NCI-H510A treated with DMSO at 0.1 percent for 48 hours (cell line): ENCODE measurements around the gene FILIP1L.
A peak's percentile ranks its signal among the peaks of the same experiment; 100 is the strongest.

Source experiments
- DNase-seq: peaks from one replicate; lab custom pipeline; 2025; lab: John Stamatoyannopoulos, UW

FILIP1L gene

DNA sequence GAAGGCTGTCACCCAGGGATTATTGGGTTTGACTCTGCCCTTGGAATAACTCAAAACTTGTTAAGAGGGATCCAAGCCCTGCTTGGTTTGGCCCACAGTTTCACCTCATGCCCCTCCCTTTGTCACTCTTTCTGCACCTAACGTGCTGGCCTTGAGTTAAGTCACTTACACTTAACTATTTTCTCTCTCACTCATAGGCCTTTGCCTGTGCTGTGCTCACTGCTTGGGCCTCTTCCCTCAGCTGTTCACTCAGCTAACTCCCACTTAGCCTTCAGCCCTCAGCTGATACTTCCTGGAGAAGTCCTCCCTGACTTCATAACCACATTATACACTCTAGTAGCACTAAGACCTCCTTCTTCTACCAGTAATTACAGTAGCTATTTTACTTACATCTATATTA, 163.4 kb downstream of the FILIP1L start:
- no peak for DNase-seq

DNA sequence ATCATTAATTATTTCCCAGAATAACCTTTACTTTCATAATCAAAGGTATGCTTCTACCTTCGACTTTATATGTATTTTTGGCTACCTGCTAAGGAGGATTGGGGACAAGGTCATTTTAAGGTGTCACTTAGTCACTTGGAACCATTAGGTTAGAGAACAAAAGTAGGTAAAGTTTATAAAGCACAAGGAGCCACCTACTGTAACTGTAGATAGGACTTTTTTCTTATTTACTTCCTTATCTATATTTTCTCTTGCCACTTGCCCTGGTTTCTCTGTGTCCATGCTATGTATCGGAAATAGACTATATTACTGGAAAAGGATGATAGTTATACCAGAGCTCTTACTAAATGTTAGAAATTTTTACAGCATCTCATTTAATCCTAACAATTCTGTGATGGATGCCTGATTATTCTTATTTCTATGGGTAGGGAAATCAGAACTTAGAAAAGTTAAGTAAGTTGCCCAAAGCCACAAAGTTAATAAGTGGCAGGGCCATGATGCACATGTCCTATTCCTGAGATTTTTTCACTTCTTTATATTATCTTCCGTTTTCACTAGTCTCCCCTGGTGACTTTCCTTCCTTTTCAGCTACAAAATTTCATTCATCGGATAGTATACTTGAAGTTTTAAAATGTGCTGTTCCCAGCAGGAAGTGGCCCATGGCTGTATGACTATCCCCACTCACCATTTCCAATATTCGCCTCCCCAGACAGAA, 164.2 kb downstream of the FILIP1L start:
- no peak for DNase-seq

DNA sequence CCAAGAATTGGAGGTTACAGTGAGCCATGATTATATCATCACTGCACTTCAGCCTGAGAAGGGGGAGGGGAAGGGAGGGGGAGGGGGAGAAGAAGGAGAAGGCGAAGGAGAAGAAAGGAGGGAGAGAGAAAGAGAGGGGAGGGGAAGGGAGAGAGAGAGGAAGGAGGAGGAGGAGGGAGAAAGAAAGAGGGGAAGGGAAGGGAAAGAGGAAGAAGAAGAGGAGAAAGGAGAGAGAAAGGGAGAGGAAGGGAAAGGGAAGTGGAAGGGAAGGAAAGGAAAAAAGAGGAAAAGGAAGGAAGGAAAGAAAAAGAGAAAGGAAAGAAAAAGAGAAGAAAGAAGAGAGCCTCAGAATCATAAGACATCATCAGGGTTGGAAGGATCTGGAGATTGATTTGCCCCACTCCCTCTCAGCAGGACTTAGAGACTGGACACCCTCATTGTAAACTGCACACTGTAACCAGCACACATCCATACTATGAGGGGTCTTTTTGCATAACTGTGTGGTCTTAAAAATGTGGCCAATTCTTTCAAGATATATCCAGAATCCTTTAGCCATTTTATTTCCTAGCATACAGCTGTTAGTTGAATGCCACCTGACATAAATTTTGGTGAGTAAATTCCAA, 165.7 kb downstream of the FILIP1L start:
- DNase-seq, result no peak

- no peak for DNase-seq
These were observed 166.9 kb downstream of the FILIP1L start for GRCh38 chr3:99947356-99947755.

DNA sequence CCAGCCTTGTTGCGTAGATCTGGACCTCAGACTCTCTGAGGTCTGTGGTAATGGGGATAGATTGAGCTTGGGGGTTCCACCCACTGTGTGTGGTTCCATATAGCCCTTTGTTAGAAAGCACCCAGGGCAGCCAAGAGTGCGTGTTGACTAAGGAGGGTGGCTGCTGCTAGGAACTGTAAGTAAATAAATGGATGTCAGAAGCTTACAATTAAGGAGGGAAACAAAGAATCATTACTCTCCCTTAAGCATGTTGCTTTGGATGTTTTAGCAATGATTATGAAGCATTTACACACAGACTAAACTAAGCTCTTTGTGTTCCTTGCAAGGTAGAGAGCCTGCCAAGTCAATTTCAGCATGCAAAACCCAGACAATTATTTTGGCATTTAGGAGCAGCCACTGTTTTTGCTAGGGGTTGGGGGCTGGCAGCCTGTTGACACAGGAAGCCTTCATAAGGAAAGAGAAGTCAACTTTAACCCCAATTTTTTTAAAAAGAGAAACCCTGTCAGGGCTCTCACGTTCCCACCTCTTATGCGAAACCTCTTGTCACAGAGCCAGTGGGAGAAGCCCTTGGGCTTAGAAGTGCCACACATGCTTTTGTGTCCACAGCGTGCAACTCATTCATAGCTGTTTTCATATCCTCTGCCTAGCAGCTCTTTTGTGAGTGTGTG, 168.8 kb downstream of the FILIP1L start:
- DNase-seq, result no peak

- no peak for DNase-seq
These were observed 170.2 kb downstream of the FILIP1L start for GRCh38 chr3:99943931-99944761.

GRCh38 chr3:99941211-99941610, 173.1 kb downstream of the FILIP1L start:
- no peak for DNase-seq

GRCh38 chr3:99940350-99940749, 174.0 kb downstream of the FILIP1L start:
- DNase-seq, result no peak

DNA sequence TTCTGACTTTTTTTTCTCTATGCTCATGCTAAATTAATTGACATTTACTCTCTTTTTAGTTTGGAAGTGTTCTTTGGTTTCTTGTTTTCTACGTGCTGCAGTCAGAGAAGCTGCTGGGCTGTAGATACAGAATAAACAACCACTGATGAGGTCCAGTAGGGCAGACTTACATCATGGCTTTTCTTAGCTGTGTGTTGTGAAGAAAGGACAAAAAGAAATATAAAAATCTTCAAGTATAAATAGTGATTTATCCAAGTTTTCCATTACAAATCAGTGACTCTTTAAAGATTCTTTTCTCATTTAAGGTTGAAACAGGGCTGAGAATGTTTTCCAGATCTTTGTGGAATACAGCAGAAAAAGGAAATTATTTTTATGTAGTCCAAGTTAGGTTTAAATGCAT, 174.4 kb downstream of the FILIP1L start:
- no peak for DNase-seq

- DNase-seq, result no peak
These were observed 175.9 kb downstream of the FILIP1L start for GRCh38 chr3:99938270-99938911.

- DNase-seq, result no peak
These were observed 179.1 kb downstream of the FILIP1L start for GRCh38 chr3:99934975-99935797.

DNA sequence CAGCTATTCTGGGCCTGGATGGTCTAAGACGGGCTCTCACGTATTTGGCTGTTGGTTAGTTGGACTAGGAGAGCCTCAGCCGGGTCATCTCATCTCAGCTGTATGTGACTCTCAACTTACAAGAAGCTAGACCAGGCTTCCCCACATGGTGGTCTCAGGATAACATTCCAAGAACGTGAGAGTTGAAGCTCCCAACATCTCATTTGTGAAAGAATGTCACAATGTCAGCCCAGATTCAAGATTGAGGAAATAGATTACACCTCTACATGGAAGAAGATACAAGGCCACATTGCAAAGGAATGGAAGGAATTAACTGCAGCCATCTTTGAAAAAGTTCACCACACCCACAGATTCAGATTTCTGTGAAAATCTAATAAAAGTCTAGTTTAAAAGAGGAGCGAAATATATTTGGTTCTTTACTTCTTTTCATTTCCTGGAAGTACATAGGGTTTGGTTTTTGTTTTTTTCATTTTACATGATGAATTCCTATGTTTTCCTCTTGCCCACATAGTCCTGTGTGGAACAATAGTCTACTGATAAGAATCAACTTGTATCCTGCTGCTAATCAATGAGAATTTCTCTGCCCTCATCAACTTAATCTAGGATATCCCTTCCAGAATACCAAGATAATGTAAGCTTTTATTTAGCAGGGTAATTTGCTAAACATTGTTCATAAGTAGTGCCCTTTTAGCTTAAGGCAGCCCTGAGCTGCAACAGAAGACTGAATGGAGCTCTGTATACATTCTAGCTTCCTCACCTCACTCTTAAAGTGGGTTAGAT, 180.1 kb downstream of the FILIP1L start:
- no peak for DNase-seq

- DNase-seq, result no peak
These were observed 183.2 kb downstream of the FILIP1L start for GRCh38 chr3:99931059-99931458.

- no peak for DNase-seq
These were observed 184.6 kb downstream of the FILIP1L start for GRCh38 chr3:99929745-99930139.

DNA sequence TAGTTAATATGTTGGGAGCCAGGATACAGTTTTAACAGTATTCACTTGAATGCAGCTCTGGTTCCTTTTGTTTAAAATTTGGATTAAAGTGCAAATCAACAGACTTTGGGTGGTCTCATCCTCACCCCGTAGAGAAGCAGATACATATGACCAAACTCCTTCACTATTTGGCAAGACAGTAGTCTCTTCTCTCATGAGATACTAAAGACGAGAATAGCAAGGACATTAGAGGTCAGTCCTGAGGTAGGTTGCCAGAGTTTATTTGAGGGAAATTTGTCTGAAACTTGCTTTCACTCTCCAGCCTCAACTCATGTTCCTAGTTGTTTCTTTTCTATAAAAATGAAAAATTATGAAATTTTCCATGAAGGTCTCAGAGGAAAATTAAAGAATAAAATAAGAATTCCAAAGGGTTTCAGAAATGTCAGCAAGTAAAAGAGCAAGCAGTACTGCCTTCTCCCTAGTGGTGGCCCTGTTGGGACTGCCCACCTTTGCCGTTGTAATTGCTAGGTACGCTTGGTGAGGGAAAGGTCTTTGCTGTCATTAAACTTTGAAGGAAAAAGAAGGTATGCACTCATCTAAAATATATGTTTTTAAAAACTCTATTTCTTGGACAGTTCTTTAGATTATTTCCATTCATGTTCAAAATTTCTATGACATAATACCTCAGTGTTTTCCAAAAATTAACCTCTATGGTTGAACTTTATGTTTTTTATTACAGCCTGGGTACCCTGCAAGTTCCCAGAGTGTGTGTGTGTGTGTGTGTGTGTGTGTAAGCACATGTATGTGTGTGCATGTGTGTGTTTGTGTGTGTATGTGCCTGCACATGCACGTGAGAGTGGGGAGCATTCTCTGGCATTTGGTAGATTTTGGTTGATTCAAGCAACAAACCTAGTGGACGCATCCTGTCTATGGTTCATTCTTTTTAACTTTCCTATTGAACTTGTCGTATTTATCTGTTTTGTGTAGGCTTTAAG, 185.2 kb downstream of the FILIP1L start:
- DNase-seq, result no peak

GRCh38 chr3:99927671-99928457, 186.4 kb downstream of the FILIP1L start:
- no peak for DNase-seq

GRCh38 chr3:99925584-99926230, 188.6 kb downstream of the FILIP1L start:
- peak; percentile 29 for DNase-seq

DNA sequence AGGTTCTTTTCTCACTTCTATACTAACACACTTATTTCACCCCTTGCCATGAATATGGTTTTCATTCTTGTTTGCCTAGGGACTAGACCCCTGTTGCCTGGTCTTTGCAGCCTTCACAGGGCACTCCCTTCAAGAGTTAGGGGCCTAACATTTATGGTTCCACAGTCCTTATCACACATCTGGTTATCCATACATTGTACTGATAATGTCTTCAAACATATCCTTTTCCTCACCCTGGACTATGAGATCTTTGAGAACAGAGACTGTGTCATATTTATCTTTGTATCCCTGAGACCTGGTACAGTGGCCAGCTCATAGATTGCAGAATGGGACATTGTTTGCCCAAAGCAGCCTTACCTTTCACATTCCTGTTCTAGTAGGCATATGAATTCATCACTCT, 190.4 kb downstream of the FILIP1L start:
- no peak for DNase-seq
